Measurements from ENCODE around the gene CAPN7.
A peak's percentile ranks its signal among the peaks of the same experiment; 100 is the strongest.

Gene CAPN7

DNA sequence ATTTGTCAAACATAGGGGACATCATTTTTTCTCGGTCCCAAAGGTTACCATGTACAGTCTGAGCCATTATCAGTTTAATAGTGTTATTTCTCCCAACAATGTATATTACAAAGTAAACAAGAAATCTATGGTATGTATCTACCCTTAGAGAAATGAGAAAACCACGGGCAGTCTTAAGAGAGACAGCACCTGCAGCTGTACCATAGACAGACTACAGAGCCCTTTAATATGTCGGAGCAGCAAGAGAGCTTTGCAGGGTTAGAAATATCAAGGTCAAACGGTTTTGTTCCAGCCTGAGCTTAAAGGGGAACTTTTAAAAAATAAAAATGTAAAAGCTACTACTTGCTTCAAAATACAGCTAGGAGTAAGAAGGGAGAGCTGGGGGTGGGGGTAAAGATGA is 73.2 kb downstream of the CAPN7 start:
- DNase-seq = no peak

DNA sequence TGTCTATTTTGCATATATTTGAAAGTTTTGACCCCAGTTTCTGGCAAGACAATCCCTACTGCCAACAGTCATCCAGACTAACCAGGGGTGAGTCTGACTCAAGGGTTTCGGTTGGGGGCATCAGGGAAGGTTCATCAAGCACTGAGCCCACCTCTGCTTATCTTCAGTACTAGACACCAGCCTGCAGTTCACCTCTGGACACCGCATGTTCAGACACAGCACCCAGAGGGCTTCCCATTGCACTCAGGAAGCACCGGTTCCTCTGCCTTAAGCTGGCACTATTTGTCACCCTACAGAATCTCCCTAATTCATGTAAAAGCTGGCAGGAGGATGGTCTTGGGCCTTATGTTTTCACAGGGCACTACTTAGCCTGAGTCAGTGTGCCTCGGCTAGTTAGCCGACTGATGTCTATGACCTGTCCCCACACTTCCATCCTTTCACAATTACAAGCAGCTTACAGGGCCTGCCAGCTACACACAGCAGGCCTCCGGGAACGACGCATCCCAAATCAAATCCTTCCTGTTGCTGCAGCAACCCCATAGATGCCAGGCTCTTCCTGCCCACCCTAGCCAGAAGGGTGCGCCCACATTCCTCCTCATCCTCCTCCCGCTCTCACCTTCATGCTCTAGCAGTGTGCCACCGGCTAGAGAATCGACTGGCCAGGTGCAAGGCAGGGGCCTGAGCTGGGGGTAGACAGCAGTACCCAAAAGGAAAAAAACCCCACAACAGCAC is 73.8 kb downstream of the CAPN7 start:
- no peak for DNase-seq

DNA sequence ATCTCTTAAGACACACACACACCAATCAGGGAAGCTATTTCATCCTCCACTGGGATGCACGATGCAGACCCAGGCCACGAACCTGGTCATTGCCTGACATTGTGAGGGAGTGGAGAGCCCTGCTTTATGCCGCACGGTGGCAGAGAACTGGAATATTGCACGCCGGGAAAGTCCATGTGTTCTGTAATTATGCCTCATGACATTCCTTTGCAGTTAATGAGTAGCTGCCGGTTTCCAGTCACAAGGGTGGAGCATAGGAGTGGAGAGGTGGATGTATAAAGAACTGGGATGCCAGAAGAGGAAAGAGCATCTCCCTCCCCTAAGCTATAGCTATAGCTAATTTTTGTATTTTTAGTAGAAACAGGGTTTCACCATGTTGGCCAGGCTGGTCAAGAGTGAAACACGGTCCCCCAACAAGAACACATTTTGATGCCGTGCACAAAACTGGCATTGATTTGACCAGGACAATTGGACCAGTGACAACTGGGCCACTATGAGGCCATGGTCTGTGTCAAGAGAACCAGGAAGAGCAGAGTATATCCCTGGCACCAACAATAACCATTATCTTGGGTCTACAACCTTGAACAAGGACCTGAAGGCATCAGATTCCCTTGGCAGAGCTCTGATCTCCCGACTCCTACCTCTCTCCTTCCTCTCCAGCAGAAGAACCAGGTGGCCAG is 74.9 kb downstream of the CAPN7 start:
- no peak for DNase-seq

DNA sequence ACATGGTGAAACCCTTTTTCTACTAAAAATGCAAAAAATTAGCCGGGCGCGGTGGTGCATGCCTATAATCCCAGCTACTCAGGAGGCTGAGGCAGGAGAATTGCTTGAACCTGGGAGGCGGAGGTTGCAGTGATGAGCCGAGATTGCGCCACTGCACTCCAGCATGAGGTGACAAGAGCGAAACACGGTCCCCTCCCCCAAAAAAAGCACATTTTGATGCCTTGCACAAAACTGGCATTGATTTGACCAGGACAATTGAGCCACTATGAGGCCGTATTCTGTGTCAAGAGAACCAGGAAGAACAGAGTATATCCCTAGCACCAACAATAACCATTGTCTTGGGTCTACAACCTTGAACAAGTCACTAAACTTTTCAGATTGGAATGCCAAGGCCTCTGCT is 75.8 kb downstream of the CAPN7 start:
- no peak for DNase-seq

DNA sequence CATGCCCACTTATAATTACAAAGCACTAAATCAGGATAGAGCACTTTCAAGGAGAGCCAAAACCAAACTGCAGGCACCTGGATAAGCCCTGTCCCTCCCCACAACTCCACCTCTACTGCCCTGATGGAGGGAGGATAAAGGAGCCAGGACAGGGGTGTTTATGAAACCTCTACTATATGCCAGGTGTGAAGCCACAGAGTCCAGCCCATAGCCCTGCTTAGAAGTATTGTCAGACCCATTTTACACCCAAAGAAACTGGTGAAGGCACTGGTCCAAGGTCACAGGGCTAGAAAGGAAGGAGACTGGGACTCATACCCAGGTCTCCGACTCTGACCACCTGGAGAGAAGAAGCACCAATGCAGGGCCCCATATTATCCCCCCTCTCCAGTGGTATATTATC is 77.7 kb downstream of the CAPN7 start:
- no peak for DNase-seq

DNA sequence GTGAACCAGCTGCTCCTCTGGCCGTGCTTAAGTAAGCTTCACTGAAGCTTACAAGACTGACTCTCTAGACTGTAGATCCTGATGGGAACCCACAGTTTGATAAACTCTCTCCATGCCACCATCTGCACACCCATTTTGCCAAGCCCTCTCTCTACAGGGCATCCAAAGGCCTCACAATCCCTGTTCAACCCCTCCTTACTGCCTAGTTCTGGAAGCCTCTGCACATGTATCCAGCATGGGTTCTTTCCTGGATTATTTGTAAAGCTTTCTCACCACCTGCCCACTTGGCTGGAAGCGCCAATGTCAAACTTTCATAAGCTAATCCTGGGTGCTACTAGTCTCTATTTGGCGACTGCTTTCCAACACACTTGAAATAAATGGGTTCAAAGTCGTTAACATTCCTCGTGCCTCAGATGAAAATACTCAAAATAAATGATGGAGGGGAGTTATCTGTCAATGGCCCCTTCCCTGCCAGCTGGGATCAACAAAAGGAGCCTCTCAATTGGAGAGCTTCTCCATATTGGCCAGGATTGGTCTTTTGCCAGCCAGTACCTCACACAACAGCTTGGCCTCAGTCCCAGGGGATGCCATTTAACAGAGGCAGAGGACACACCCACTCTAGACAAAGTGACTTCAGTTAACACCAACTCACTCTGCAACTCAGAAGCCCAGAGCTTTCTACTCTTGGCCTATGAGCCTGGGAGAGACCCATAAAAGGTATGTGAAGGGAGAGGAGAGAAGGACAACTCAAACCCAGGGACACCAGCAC is 78.3 kb downstream of the CAPN7 start:
- DNase-seq = peak; percentile 87

DNA sequence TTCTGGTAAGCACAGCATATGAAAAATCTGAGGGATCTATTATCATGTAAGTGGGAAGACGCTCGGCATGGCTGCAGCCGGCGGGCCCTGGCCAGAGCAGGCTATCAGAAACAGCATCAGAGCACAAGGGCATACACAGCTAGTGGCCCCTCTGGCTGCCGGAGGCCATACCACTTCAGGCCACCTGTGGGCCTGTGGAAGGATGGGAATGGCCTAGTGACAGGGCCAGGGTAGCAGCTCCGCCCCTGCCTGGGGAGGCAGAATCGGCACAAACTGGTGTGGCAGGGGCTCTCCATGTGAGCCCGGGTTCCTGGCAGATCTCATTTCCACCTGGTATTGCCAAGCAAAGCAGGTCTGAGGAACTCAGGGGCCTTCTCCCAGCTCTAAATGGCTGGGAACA is 80.0 kb downstream of the CAPN7 start:
- DNase-seq = no peak

DNA sequence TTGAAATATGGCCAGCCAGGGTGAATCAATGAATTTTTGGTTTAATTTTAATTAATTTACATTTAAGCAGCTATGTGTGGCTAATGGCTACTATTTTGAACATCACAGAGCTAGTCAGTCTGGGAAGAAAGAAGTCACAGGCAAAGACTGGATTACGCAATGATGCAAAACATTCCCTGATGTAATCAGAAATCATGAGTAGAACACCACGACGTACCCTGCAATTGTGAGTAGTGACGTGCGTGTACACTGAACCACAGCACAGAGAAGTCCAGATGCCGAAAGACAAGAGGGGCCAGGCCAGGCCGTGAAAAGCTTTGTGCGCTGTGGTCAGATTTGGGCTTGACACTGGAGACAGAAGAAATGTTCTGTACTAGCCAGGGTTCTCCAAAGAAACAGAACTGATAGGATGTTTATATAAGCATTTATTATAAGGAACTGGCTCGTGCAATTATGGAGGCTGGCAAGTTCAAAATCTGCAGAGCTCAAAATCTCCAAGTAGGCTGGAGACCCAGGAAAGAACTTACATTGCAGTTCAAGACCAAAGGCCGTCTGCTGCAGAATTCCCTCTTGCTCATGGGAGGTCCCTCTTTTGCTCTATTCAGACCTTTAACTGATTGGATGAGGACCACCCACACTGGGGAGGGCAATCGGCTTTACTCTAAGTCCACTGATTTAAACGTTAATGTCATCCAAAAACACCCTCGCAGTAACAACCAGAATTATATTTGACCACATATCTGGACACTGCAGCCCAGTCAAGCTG is 81.7 kb downstream of the CAPN7 start:
- DNase-seq = no peak

DNA sequence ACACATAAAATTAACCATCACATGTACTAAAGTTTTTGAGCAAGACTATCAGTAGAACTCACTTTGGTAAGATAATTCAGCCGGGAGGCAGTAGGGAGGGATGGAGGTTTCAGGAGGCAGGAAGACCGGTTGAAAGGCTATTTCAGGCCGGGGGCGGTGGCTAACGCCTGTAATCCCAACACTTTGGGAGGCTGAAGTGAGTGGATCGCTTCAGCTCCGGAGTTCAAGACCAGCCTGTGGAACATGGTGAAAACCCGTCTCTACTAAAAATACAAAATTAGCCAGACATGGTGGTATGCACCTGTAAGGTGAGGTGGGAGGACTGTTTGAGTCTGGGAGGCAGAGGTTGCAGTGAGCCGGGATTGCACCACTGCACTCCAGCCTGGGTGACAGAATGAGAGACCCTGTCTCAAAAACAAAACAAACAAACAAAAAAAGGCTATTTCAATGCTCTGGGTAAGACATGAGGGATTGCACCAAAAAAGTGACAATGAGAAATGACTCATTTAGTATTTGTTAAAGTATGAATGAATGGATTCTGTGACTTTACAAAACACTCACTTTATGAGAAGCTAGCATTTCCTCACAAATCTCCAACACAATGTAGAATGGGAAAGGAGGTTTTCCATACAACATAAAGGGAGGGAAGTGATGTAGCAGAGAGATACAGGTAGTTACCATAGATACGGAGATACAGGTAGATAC is 82.4 kb downstream of the CAPN7 start:
- no peak for DNase-seq

DNA sequence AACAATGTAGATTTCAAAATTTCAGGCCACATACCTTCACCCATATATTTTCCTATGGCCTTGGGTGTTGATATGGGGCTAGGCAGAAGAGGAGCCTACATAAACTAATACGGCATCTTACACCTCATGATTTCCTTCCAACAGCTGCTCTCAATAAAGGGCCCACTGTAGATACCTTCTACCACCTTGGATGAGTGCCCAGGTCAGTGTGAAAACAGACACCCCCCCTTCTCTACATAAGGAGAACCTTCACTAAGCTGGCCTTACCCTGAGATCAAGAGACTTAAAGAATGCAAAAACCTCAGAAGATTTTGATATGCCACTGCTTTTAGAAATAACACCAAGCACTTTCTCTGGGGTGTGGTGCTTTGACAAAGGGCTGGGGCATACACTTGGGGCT is 83.6 kb downstream of the CAPN7 start:
- no peak for DNase-seq

DNA sequence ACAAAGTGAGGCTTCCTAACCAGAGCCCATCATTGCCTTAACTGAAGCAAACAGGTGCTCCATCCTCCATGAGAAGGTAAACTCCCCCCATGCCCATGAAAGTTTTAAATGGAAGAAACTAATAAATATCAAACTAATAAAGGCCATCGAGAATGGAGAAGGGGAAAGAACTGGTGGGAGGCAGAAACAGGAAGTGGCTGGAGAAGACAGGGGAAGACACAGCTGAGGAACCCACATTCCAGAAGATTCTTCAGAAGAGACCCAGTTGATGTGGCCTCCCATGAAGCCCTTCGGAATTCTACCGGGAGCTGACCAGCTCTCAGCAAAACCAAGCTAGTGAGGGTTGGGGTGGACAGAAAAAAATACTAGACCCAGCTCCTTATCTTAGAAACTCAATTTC is 84.7 kb downstream of the CAPN7 start:
- no peak for DNase-seq

DNA sequence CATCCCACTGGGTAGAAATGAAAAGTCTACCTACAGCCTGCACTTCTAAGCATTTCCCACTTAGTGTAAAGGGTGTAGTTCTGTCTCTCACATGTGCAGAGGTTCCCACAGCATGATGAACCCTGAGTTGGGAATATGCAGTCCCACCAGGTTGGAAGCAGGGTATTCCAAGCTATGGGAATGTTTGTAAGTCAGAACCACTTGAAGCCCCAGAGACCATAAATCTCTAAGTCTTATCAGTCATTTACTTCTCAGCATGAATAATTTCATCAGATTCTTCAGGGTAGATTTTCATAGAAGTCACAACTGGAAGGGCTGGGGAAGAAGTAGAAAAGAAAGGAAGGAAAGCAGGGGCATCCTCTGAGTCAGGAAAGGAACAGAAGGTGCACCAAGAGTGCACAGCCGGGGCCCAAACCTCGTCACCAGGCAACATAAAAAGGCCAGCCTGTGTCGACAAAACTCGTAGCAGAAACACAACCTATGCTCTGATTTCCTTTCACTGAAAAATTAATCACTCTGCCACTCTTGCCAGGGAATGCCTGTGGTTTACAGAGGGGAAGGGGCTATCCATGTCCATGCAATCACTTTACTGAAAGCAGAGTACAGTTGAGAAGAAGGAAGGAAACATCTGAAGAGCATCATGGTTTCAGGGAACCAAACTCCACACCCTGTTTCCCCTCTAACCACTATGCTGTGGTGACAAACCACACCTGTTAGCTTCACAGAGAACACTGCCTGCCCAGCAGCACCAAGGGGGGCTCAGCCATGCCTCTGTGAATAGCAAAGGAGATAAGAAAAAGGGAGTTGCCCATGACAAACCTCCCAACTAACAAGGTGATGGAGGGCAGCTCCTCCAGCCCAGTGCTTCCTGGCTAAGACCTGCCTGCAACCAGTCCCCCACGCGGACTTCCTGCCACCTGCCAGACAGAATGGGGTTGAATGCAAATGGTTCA is 85.8 kb downstream of the CAPN7 start:
- no peak for DNase-seq

DNA sequence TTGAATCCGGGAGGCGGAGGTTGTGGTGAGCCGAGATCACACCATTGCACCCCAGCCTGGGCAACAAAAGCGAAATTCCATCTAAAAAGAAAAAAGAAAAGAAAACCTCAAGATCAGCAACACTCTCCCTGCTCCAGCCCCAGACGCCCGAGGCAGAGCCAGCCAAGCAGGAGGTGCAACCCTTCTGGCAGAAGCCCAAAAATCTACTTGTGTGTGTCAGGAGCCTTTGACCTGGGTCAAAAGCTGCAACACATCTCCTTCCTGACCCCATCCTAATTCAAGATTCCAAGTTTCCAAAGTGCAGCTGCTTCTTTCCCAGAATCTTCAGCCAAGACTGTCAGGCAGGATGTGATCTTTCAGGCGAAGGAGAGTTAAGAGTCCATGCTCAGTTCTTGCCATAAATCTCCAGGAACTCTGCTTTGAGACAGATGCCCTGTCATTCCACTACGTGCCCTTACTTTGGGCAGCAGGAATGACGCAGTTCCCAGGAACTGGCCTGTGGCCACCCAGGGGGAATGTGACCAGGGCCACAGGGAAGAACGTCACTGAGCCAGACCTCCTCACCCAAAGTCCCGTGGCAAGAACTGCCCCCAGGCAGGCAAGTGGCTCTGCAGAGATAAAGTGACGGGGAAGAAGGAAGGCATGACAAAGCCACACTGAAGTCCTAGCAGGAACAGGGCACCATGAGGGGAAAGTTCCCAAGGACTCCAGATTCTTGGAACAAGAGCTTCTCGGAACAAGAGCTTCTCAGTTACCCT is 86.9 kb downstream of the CAPN7 start:
- no peak for DNase-seq

DNA sequence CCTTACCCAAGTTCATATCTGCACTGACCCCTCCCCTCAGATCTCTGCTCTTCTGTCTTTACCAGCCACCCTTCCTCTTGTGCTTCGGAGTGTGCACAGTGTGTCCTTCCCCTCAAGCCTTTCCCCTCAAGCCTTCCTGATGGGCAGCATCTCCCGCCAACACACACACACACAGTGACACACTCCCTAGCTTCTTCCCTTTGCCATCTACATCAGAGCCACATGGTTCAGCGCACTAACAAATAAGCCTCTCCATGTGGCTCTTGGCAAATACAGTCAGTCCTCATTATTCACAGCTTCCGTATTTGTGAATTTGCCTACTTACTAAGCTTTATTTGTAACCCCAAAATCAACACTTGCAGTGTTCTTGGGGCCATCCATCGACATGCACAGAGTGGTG is 88.9 kb downstream of the CAPN7 start:
- DNase-seq = no peak

DNA sequence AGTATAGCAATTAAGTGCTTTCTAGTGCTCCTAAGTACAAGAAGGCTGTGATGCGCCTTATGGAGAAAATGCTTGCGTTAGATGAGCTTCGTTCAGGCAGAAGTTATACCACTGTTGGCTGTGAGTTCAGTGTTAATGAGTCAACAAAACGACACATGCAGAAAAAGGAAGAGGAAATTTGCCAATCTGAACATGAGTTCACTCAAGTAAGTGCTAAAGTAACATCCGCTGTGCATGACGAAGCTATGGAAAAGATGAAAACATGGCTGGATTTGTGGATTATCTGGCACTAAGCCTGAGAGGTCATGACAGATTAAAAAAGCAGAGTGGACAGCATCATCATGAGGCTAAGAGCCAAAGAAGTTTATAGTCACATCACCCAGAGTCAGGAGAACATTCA is 89.5 kb downstream of the CAPN7 start:
- DNase-seq = no peak

DNA sequence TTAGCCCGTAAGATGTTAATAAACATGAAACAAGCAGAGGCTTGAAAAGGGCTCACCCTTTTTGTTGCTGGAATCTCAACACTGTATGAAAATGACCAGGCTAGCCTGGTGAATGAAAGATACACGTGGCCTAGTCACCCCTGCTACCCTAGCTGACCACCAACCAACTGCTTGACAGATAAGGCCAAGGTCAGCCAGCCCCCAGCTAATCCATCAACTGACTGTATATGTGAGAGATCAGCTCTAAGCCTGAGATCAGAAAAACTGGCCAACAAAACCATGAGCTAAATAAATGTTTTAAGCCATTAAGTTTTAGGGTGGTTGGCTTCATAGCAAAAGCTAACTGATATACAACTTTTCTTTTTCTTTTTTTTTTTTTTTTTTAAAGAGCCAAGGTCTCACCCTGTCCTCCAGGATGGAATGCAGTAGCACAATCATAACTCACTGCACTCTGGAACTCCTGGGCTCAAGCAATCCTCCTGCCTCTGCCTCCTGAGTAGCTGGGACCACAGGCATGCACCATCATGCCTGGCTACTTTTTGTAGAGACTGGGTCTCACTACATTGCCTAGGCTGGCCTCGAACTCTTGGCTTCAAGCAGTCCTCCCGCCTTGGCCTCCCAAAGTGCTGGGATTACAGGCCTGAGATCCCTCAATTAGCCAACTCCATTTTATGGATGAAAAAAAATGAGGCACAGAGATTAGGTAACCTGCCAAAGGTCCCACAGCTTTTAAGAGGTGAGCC is 91.7 kb downstream of the CAPN7 start:
- no peak for DNase-seq

DNA sequence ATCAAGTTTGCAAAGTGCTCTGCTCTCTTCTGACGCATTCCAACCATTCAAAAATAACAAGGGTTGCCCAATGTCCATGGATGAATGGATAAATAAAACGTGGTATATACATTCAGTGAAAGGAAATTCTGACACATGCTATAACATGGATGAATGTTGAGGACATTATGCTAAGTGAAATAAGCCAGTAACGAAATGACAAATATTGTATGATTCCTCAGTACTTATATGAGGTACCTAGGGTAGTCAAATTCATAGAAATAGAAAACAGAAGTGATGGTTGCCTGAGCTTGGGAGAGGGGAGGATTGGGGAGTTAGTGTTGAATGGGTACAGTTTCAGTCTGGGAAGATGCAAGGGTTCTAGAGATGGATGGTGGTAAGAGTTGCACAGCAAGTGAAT is 92.5 kb downstream of the CAPN7 start:
- no peak for DNase-seq

DNA sequence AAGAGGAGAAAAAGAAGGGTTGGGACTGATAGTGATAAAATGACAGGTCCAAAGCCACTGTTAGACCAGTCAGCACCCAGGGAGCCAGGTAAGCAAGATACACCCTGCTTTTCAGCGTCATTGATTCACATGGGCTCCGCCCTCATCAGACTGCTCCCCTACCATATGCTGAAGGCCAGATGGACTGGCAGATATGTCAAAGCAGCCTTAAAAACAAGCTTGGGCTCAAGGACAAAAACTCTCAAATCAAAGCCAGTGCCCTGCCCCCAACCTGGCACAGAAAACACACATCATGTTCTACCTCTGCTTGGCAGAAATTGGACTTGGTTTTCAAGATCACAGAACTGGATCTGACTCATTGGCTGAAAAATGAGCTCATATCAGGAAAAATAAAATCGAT is 93.0 kb downstream of the CAPN7 start:
- no peak for DNase-seq

DNA sequence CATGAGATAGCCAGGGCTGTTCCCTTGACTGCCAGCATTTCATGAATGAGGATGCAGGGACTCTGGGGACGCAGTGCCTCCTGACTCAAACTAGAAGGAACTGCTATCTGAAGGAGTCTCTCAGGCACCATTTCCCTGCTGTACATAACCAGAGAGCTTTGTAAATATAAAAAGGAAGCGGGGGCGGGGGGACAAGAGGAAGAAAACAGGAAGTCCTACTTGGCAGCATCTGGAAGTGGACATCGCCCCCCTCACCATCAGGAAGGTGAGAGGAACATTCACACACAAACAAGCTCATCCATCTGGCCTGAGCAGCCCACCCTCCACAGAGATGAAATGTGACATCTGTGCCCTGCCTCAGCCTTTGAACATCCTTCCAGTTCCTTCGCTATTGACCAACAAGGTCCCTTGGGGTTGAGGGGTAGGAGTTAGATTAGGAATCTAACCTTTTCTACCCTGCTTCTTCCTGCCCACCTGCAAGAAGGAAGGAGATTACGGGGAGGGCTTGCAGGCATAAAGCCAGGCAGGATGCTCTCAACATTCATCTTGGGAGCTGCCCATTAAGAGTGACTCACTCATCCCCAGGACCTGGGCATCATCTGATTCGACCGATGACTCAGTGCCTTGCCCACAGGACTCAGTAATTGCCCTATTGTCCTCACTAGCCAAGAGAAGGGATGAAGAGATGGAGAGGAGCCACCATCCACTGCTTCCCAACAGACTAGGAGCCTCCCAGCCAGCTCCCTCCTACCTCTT is 94.5 kb downstream of the CAPN7 start:
- DNase-seq = no peak

Data from COR-L47 (cell line).